ENCODE results near the gene CCNL2. TPM values are rescaled to one million over a fixed set of nuclear protein-coding genes. Genes with fewer than 3 reads are reported as not detected.

The CCNL2 gene
- total RNA-seq, 2 donors from 2014 or later = 166 to 180 TPM

DNA sequence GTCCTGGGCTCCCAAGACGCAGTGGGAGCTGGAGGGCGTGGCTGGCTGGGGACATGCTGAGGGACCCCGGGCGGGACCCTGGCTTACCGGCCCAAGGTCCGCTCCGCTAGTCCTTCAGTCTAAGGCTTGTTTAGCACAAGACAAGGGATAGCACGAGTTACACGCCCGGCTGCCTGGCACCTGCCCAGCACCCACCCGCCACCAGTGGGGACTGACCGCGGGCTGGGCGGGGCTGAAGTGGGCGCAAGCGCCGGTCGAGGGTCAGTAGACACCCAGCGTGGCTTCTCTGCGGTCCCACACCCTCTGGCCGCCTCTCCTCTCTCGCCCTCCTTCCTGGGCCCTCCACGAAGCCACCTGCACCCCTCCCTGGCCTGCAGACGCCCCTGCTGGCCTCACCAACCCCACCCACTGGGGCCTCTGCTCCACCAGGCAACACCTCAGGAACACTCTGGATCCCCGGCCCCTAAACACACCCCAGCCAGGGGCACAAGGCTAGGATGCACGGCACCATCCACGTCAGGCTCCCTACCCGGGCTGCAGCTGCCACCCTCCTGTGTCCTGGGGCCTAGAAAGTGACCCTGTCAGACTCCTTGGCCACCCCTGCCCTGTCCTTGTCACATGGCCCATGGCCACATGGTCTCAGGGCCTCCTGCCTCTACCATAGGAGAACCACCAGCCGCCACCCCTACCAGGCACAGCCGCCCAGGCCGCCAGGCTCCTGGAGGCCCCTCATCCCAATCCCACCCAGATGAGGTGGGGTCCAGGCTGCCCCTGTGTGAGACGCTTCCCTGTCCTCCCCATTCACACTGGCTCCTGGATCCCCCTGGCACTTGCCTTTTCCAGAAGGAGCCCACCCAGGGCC lies 62.0 kb downstream of the CCNL2 start:
- H3K9me3 Mint-ChIP-seq = peaks cover 0 to 8% of the 10 kb centered on the region in 2 donors
- H3K27ac Mint-ChIP-seq = no peak overlapping the region
- DNase-seq = no peak
- no peaks in the 10 kb centered on the region for H3K4me1 Mint-ChIP-seq (ENCODE audit: low read depth)
- peaks cover 6 to 10% of the 10 kb centered on the region in 2 donors for H3K36me3 Mint-ChIP-seq (ENCODE audit: insufficient read depth in 2 of 2)
- no peak for ATAC-seq (replicated peaks in 1 of 2)
- no peaks in the 10 kb centered on the region for H3K27me3 Mint-ChIP-seq (ENCODE audit: low read depth)
- no peak overlapping the region for H3K4me3 Mint-ChIP-seq

DNA sequence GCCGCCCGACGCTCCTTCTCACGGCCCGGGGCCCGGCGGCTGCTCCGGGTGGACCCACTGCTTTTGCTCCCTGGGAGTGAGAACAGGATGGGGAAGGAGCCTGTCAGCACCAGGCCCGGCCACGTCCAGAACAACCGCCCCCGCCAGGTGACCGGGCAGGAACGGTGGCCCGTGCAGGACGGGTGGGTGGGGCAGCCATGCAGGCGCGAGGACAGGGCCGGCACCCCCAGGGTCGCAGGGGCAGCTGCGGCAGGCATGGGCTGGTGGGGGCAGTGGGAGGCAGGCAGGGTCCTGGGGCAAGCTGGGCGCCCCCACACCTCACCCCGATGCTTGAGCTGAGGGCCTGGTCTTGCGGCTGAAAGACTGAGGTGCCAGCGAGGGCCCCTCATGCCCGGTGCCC lies 62.7 kb downstream of the CCNL2 start:
- peaks cover 0 to 8% of the 10 kb centered on the region in 2 donors for H3K9me3 Mint-ChIP-seq
- H3K27me3 Mint-ChIP-seq (ENCODE audit: low read depth) = no peaks in the 10 kb centered on the region

DNA sequence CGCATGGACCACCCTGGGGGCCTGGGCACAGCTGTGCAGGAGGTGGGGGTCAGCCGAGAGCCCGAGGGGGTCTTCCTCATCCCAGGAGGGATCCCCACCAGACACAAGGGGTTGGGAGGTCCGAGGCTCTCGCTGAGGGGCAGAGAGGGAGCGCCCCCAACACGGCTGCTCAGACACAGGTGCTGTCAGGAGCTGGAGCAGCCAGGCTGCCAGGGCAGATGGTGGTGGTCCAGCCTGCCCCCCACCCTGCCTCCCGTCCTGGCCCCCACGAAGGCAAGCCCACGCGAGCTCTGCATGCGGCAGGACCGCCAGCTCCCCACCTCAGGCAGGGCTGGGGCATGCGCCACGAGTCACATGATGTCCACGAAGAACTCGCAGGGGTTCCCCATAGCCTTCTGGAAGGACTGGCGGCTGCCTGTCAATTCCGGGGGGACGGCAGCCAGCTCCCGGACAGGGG lies 63.3 kb downstream of the CCNL2 start:
- DNase-seq (no peak), ATAC-seq (replicated peaks in 1 of 2) (no peak)
- Mint-ChIP-seq H3K27me3 (ENCODE audit: low read depth) (no peaks in the 10 kb centered on the region), H3K4me1 (ENCODE audit: low read depth) (no peaks in the 10 kb centered on the region), H3K9me3 (peaks cover 0 to 3% of the 10 kb centered on the region in 2 donors), H3K4me3 (no peak overlapping the region), H3K36me3 (ENCODE audit: insufficient read depth in 2 of 2) (peaks cover 2% of the 10 kb centered on the region in 2 donors), H3K27ac (no peak overlapping the region)

More for the DNA sequence above, 62.7 kb downstream of the CCNL2 start:
- H3K27ac Mint-ChIP-seq = no peak overlapping the region
- no peak for DNase-seq
- no peak for ATAC-seq (replicated peaks in 1 of 2)
- no peak overlapping the region for H3K4me3 Mint-ChIP-seq
- H3K36me3 Mint-ChIP-seq (ENCODE audit: insufficient read depth in 2 of 2) = peaks cover 6 to 8% of the 10 kb centered on the region in 2 donors
- no peaks in the 10 kb centered on the region for H3K4me1 Mint-ChIP-seq (ENCODE audit: low read depth)

Other genes with a start within 250 kb of the CCNL2 start
- under 1 TPM in 1 of 2 donors, not detected in 1; 0.36 TPM for gene TTLL10, start 225.5 kb downstream of the CCNL2 start, total RNA-seq
- 100 to 1,000 TPM; 245 to 324 TPM for gene TNFRSF18, start 192.7 kb downstream of the CCNL2 start, total RNA-seq
- gene TNFRSF4, start 185.2 kb downstream of the CCNL2 start, total RNA-seq = 100 to 1,000 TPM; 268 to 588 TPM
- gene SDF4, start 167.3 kb downstream of the CCNL2 start, total RNA-seq = 100 to 1,000 TPM; 188 to 348 TPM
- gene B3GALT6, start 167.1 kb downstream of the CCNL2 start, total RNA-seq = 10 to 100 TPM; 13.1 to 13.6 TPM
- gene C1QTNF12, start 152.6 kb downstream of the CCNL2 start, total RNA-seq = 10 to 100 TPM in 1 of 2 donors, 1 to 10 TPM in 1; 8.1 to 14.2 TPM
- gene UBE2J2, start 125.5 kb downstream of the CCNL2 start, total RNA-seq = 10 to 100 TPM; 63.5 to 77.8 TPM
- gene SCNN1D, start 118.9 kb downstream of the CCNL2 start, total RNA-seq = 10 to 100 TPM in 1 of 2 donors, 1 to 10 TPM in 1; 5.6 to 13.0 TPM
- gene ACAP3, start 91.4 kb downstream of the CCNL2 start, total RNA-seq = 10 to 100 TPM; 28.6 to 37.9 TPM
- 10 to 100 TPM; 11.0 to 11.9 TPM for gene PUSL1, start 90.7 kb downstream of the CCNL2 start, total RNA-seq
- 100 to 1,000 TPM; 108 to 131 TPM for gene INTS11, start 74.7 kb downstream of the CCNL2 start, total RNA-seq
- gene CPTP, start 74.5 kb downstream of the CCNL2 start, total RNA-seq = 10 to 100 TPM; 18.0 to 22.8 TPM
- under 1 TPM; 0.91 to 0.95 TPM for gene TAS1R3, start 68.1 kb downstream of the CCNL2 start, total RNA-seq
- gene DVL1, start 49.9 kb downstream of the CCNL2 start, total RNA-seq = 10 to 100 TPM; 46.6 to 52.2 TPM
- 1 to 10 TPM; 1.6 to 3.0 TPM for gene MXRA8, start 40.8 kb downstream of the CCNL2 start, total RNA-seq
- gene AURKAIP1, start 24.1 kb downstream of the CCNL2 start, total RNA-seq = 10 to 100 TPM; 92.4 to 97.7 TPM
- gene MRPL20, start 8.0 kb upstream of the CCNL2 start, total RNA-seq = 10 to 100 TPM; 74.9 to 77.5 TPM
- under 1 TPM in 1 of 2 donors, not detected in 1; 0.17 TPM for gene ANKRD65, start 21.9 kb upstream of the CCNL2 start, total RNA-seq
- 1 to 10 TPM in 1 of 2 donors, under 1 TPM in 1; 0.94 to 1.4 TPM for gene VWA1, start 36.4 kb upstream of the CCNL2 start, total RNA-seq
- gene ATAD3C, start 50.4 kb upstream of the CCNL2 start, total RNA-seq = 1 to 10 TPM; 2.8 to 3.7 TPM
- gene ATAD3B, start 72.4 kb upstream of the CCNL2 start, total RNA-seq = 10 to 100 TPM; 20.6 to 25.3 TPM
- gene ATAD3A, start 112.8 kb upstream of the CCNL2 start, total RNA-seq = 10 to 100 TPM; 24.9 to 34.2 TPM
- 1 to 10 TPM; 1.0 to 1.3 TPM for gene TMEM240, start 141.3 kb upstream of the CCNL2 start, total RNA-seq
- 100 to 1,000 TPM; 138 to 167 TPM for gene SSU72, start 175.5 kb upstream of the CCNL2 start, total RNA-seq
- 1 to 10 TPM in 1 of 2 donors, under 1 TPM in 1; 1.00 to 1.5 TPM for gene FNDC10, start 200.8 kb upstream of the CCNL2 start, total RNA-seq
- 10 to 100 TPM; 68.6 to 78.6 TPM for gene MIB2, start 216.2 kb upstream of the CCNL2 start, total RNA-seq
- gene MMP23B, start 232.8 kb upstream of the CCNL2 start, total RNA-seq = 1 to 10 TPM; 1.5 TPM

Data from activated T-cell treated with anti-CD3 and anti-CD28 coated beads, Interleukin-2, amount 50 U/mL, for 72 hours (primary cell).